CD14-positive monocyte (primary cell): ENCODE measurements around the gene UNC93B1. TPM values are rescaled to one million over a fixed set of nuclear protein-coding genes. Genes with fewer than 3 reads are reported as not detected.

Experiments used
- DNase-seq, 3 donors: peaks; one replicate each; pipeline ENCODE4 v3.0.0-alpha.2; 2011 to 2022
- H2AFZ ChIP-seq: 2 replicates; pipeline ENCODE4 v1.6.0; 2012; ENCODE audit warnings: mild to moderate bottlenecking, low read depth, low read length, inconsistent platforms; ENCODE audit not compliant: insufficient read depth, poor library complexity, severe bottlenecking
- H3K27ac ChIP-seq, 2 donors: 1 replicate in 1 of 2; 2 replicates in 1 of 2; pipeline ENCODE4 v1.5.1; 2012 to 2013; ENCODE audit warnings: low read length in 2 of 2, control low read depth in 1 of 2, inconsistent platforms in 1 of 2, low read depth in 1 of 2, mild to moderate bottlenecking in 1 of 2
- H3K27me3 ChIP-seq, 2 donors: one replicate each; pipeline versions ENCODE4 v1.6.0 to v1.6.1; 2011 to 2013; ENCODE audit warnings: low read length in 2 of 2; ENCODE audit not compliant: control insufficient read depth in 2 of 2, insufficient read depth in 2 of 2
- H3K36me3 ChIP-seq, 2 donors: replicated peaks in 1 of 2; 1 replicate in 1 of 2; 2 replicates in 1 of 2; pipeline versions ENCODE4 v1.5.1 to v1.6.1; 2012 to 2013; ENCODE audit warnings: low read length in 2 of 2, control low read depth in 1 of 2, inconsistent platforms in 1 of 2, mild to moderate bottlenecking in 1 of 2; ENCODE audit not compliant: insufficient read depth in 2 of 2, control insufficient read depth in 1 of 2
- H3K4me1 ChIP-seq, 2 donors: 1 replicate in 1 of 2; 2 replicates in 1 of 2; pipeline versions ENCODE4 v1.5.1 to v1.6.1; 2012 to 2013; ENCODE audit warnings: low read length in 2 of 2, control low read depth in 1 of 2, inconsistent platforms in 1 of 2, mild to moderate bottlenecking in 1 of 2, moderate library complexity in 1 of 2; ENCODE audit not compliant: insufficient read depth in 2 of 2, control insufficient read depth in 1 of 2
- H3K4me2 ChIP-seq: replicated peaks from 2 replicates; pipeline ENCODE3; 2012; ENCODE audit warnings: low read length, moderate library complexity, mild to moderate bottlenecking; ENCODE audit not compliant: poor library complexity, severe bottlenecking; ENCODE audit errors: extremely low read depth
- H3K4me3 ChIP-seq, 3 experiments: fragments of 200-600 bp in 1 of 3; sonication (generic) in 1 of 3; replicated peaks in 1 of 3; 1 replicate in 2 of 3; 2 replicates in 1 of 3; pipeline ENCODE4 v1.5.1; 2011 to 2013; ENCODE audit warnings: low read length in 3 of 3, mild to moderate bottlenecking in 3 of 3, control low read depth in 2 of 3, low read depth in 2 of 3, inconsistent platforms in 1 of 3, moderate library complexity in 1 of 3
- H3K79me2 ChIP-seq: 2 replicates; pipeline ENCODE4 v1.6.0; 2012; ENCODE audit warnings: mild to moderate bottlenecking, control low read depth, inconsistent platforms, low read length, moderate library complexity; ENCODE audit not compliant: insufficient read depth
- H3K9ac ChIP-seq: 2 replicates; pipeline ENCODE4 v1.6.0; 2017; ENCODE audit warnings: low read length, mild to moderate bottlenecking; ENCODE audit not compliant: insufficient read depth, poor library complexity, severe bottlenecking
- H3K9me3 ChIP-seq, 2 donors: replicated peaks in 1 of 2; 1 replicate in 1 of 2; 2 replicates in 1 of 2; pipeline versions ENCODE4 v1.5.1 to v1.6.1; 2012 to 2013; ENCODE audit warnings: low read length in 2 of 2, control low read depth in 1 of 2; ENCODE audit not compliant: control insufficient read depth in 1 of 2, insufficient read depth in 1 of 2
- H4K20me1 ChIP-seq: 2 replicates; pipeline ENCODE4 v1.6.0; 2012; ENCODE audit warnings: mild to moderate bottlenecking, low read length, control low read depth, moderate library complexity; ENCODE audit not compliant: insufficient read depth
- H3K27ac Mint-ChIP-seq, 7 donors: one replicate each; pipeline ENCODE4 v1.8.0; 2020; ENCODE audit warnings: mild to moderate bottlenecking in 7 of 7, mixed read lengths in 7 of 7, moderate library complexity in 6 of 7, inconsistent platforms in 2 of 7
- H3K27me3 Mint-ChIP-seq, 3 donors: one replicate each; pipeline ENCODE4 v1.8.0; 2021 to 2022; ENCODE audit warnings: low read depth in 3 of 3, mild to moderate bottlenecking in 3 of 3, mixed read lengths in 3 of 3, moderate library complexity in 3 of 3, inconsistent platforms in 1 of 3
- H3K36me3 Mint-ChIP-seq, 2 donors: one replicate each; pipeline ENCODE4 v1.8.0; 2020; ENCODE audit warnings: mixed read lengths in 2 of 2, inconsistent platforms in 1 of 2, mild to moderate bottlenecking in 1 of 2
- H3K4me1 Mint-ChIP-seq: one replicate; pipeline ENCODE4 v1.8.0; 2020; ENCODE audit warnings: mild to moderate bottlenecking, mixed read lengths
- H3K4me3 Mint-ChIP-seq, 2 donors: one replicate each; pipeline ENCODE4 v1.8.0; 2020; ENCODE audit warnings: mild to moderate bottlenecking in 2 of 2, mixed read lengths in 2 of 2, moderate library complexity in 1 of 2
- H3K9me3 Mint-ChIP-seq, 7 donors: one replicate each; pipeline ENCODE4 v1.8.0; 2020 to 2022; ENCODE audit warnings: mixed read lengths in 7 of 7, mild to moderate bottlenecking in 6 of 7, moderate library complexity in 6 of 7, inconsistent platforms in 2 of 7
- WGBS: methylation state at CpG from one replicate; pipeline ENCODE4 v1.1.5; 2013; ENCODE audit warnings: missing lambda C conversion rate; ENCODE audit not compliant: insufficient coverage; 5-methylcytosine and 5-hydroxymethylcytosine counted together
- intact Hi-C, 2 donors: fragments of 100-400 bp; cut with micrococcal nuclease; formaldehyde crosslinking; loops; one replicate each; pipeline versions ENCODE4 v1.15.0 to v1.15.1; 2023
- polyA plus RNA-seq, 3 donors: library from polyadenylated mRNA; depleted of rRNA in 1 of 3; unstranded in 2 of 3; stranded (reverse) in 1 of 3; fragments of 300-500 nt in 2 of 3; fragments of >200 nt in 1 of 3; fragmentation: Illumina TruSeq in 2 of 3; gene quantifications; 1 replicate in 2 of 3; 2 replicates in 1 of 3; pipeline ENCODE4 v1.2.3, GENCODE V29; 2012 to 2021
- TF ChIP-seq, protein P1 (sequence below): fragments of 200-600 bp; IDR thresholded peaks from one replicate; pipeline ENCODE4 v1.8.0; 2022; ENCODE audit warnings: antibody characterized with exemption, mild to moderate bottlenecking

The UNC93B1 gene
- polyA plus RNA-seq, 3 donors, result 185 to 301 (median 220) TPM

GRCh38 chr11:68008381-68009337 lies 4.8 kb upstream of the UNC93B1 start:
- DNase-seq, result peak; percentile 24 to 62 (median 56)
- Histone ChIP-seq H3K27me3 (no peaks in the 10 kb centered on the region), H4K20me1 (peaks cover 35% of the 10 kb centered on the region), H3K9me3 (no peaks in the 10 kb centered on the region), H3K36me3 (peaks cover 0 to 6% of the 10 kb centered on the region in 2 donors), H2AFZ (peak overlapping the region; percentile 66), H3K79me2 (peaks cover 53% of the 10 kb centered on the region), H3K9ac (peak overlapping the region; percentile 25), H3K4me3 (peak overlapping the region in 1 of 3 experiments; percentile 89), H3K27ac (peak overlapping the region; percentile 90 to 94), H3K4me2 (peak overlapping the region; percentile 94), H3K4me1 (peaks cover 70 to 80% of the 10 kb centered on the region in 2 donors)
- intact Hi-C loops, result loop anchor here in 1 of 2 donors (5.0 to 10.0 kb wide), 2 partner anchors 34 to 206 kb away; partner anchors contain the start of gene KMT5B
- Mint-ChIP-seq H3K36me3 (peaks cover 6 to 11% of the 10 kb centered on the region in 2 donors), H3K4me1 (peaks cover 72% of the 10 kb centered on the region), H3K27ac (peak overlapping the region; percentile 91 to 97 (median 95)), H3K9me3 (no peaks in the 10 kb centered on the region), H3K4me3 (peak overlapping the region; percentile 83 to 92), H3K27me3 (peaks cover 0 to 1% (median 0%) of the 10 kb centered on the region in 3 donors)
- 40% methylated on average over 16 of the region's 27 CpGs for WGBS
- TF ChIP-seq, protein P1, sequence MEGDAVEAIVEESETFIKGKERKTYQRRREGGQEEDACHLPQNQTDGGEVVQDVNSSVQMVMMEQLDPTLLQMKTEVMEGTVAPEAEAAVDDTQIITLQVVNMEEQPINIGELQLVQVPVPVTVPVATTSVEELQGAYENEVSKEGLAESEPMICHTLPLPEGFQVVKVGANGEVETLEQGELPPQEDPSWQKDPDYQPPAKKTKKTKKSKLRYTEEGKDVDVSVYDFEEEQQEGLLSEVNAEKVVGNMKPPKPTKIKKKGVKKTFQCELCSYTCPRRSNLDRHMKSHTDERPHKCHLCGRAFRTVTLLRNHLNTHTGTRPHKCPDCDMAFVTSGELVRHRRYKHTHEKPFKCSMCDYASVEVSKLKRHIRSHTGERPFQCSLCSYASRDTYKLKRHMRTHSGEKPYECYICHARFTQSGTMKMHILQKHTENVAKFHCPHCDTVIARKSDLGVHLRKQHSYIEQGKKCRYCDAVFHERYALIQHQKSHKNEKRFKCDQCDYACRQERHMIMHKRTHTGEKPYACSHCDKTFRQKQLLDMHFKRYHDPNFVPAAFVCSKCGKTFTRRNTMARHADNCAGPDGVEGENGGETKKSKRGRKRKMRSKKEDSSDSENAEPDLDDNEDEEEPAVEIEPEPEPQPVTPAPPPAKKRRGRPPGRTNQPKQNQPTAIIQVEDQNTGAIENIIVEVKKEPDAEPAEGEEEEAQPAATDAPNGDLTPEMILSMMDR, result no peak

- H3K4me1 Mint-ChIP-seq, result peaks cover 66% of the 10 kb centered on the region
- WGBS, result over 99% methylated on average over 7 of the region's 16 CpGs
- Histone ChIP-seq H4K20me1 (peaks cover 33% of the 10 kb centered on the region), H3K9me3 (no peaks in the 10 kb centered on the region), H3K4me1 (peaks cover 62 to 73% of the 10 kb centered on the region in 2 donors), H3K4me3 (no peak overlapping the region), H3K27me3 (no peaks in the 10 kb centered on the region), H3K4me2 (peak overlapping the region; percentile 94), H3K79me2 (peaks cover 53% of the 10 kb centered on the region), H3K27ac (no peak overlapping the region), H3K36me3 (no peaks in the 10 kb centered on the region), H2AFZ (no peak overlapping the region), H3K9ac (no peak overlapping the region)
- H3K27ac Mint-ChIP-seq, result no peak overlapping the region
- intact Hi-C loops, result loop anchor here in 1 of 2 donors (5.0 to 10.0 kb wide), 2 partner anchors 35 to 207 kb away; partner anchors contain the start of gene KMT5B
- TF ChIP-seq, protein P1, result no peak
- no peaks in the 10 kb centered on the region for H3K9me3 Mint-ChIP-seq
- H3K27me3 Mint-ChIP-seq, result peaks cover 0 to 1% (median 0%) of the 10 kb centered on the region in 3 donors
- DNase-seq, result no peak
- H3K36me3 Mint-ChIP-seq, result peaks cover 0 to 6% of the 10 kb centered on the region in 2 donors
- H3K4me3 Mint-ChIP-seq, result no peak overlapping the region
Observed at GRCh38 chr11:68007498-68008380, 3.8 kb upstream of the UNC93B1 start.
